ENCODE data around the gene UQCC5.

Gene UQCC5

GRCh38 chr3:52534281-52535183 is 1.9 kb upstream of the UQCC5 start:
- Mint-ChIP-seq H3K9me3 (no peaks in the 10 kb centered on the region), H3K27ac (peak overlapping the region; percentile 79), H3K4me3 (peak overlapping the region; percentile 82), H3K27me3 (no peaks in the 10 kb centered on the region), H3K36me3 (peaks cover 13% of the 10 kb centered on the region), H3K4me1 (peaks cover 35% of the 10 kb centered on the region)

DNA sequence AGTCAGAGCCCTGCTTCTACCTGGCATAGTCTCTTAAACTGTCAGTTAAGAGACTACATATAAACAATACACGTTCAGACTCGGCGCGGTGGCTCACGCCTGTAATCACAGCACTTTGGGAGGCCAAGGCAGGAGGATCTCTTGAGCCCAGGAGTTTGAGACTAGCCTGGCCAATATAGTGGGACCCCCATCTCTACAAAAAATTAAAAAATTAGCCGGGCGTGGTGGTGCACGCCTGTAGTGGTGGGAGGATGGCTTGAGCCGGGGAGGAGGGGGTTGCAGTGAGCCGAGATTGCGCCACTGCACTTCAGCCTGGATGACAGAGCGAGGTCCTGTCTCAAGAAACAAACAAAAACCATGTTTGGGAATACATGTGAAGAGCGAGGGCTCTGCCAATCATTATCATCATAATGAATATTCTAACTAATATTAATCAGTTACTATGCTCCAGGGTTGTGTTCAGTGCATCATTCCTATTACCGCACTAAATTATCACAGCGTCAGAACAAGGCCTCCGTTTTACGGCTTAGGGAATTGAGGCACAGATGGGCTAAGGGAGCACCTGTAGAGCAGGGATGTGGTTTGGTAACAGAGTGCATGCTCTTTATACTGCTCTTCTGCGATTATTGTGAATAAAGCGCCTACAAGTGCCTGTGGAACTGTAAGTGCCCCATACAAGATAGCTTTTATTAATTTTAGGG is 844 bp upstream of the UQCC5 start:
- Mint-ChIP-seq H3K27me3 (no peaks in the 10 kb centered on the region), H3K9me3 (no peaks in the 10 kb centered on the region), H3K36me3 (peaks cover 13% of the 10 kb centered on the region), H3K4me3 (peak overlapping the region; percentile 100), H3K27ac (peak overlapping the region; percentile 99), H3K4me1 (peaks cover 37% of the 10 kb centered on the region)

GRCh38 chr3:52536112-52536368 is 365 bp upstream of the UQCC5 start:
- Mint-ChIP-seq H3K4me3 (peak overlapping the region; percentile 100), H3K9me3 (no peaks in the 10 kb centered on the region), H3K27ac (peak overlapping the region; percentile 99), H3K4me1 (peaks cover 42% of the 10 kb centered on the region), H3K36me3 (peaks cover 13% of the 10 kb centered on the region), H3K27me3 (no peaks in the 10 kb centered on the region)

DNA sequence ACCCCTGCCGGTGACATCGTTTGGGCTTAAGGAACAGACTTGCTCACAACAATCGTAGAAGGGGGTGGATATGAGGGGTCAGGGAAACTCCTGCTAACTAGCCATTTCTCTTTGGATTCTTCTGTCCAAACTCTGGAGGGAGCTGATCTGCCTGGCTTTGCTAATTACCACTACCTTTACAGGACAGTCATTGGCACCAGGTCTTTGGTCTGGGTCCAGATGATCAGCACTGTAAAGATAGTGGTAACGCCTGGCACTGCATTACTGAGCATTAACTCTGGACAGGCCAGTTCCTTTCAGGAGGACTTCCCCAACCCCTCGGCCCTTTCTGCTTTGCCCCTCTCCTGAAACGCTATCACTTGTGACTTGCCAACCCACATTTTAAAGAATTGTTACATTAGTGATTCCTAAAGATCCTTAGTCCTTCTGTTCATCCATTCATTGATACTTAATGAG is 788 bp downstream of the UQCC5 start:
- H3K27ac Mint-ChIP-seq: peak overlapping the region; percentile 99
- peak overlapping the region; percentile 100 for H3K4me3 Mint-ChIP-seq
- no peaks in the 10 kb centered on the region for H3K27me3 Mint-ChIP-seq
- peaks cover 13% of the 10 kb centered on the region for H3K36me3 Mint-ChIP-seq
- no peaks in the 10 kb centered on the region for H3K9me3 Mint-ChIP-seq
- H3K4me1 Mint-ChIP-seq: peaks cover 47% of the 10 kb centered on the region

GRCh38 chr3:52537726-52538421 is 1.5 kb downstream of the UQCC5 start:
- H3K4me1 Mint-ChIP-seq: peaks cover 47% of the 10 kb centered on the region
- H3K27me3 Mint-ChIP-seq: no peaks in the 10 kb centered on the region
- peak overlapping the region; percentile 85 for H3K27ac Mint-ChIP-seq
- no peaks in the 10 kb centered on the region for H3K9me3 Mint-ChIP-seq
- peaks cover 13% of the 10 kb centered on the region for H3K36me3 Mint-ChIP-seq
- peak overlapping the region; percentile 100 for H3K4me3 Mint-ChIP-seq

- peaks cover 47% of the 10 kb centered on the region for H3K4me1 Mint-ChIP-seq
- no peaks in the 10 kb centered on the region for H3K9me3 Mint-ChIP-seq
- peaks cover 13% of the 10 kb centered on the region for H3K36me3 Mint-ChIP-seq
- H3K27me3 Mint-ChIP-seq: no peaks in the 10 kb centered on the region
- H3K27ac Mint-ChIP-seq: peak overlapping the region; percentile 87
- H3K4me3 Mint-ChIP-seq: peak overlapping the region; percentile 100
These were observed 2.7 kb downstream of the UQCC5 start for GRCh38 chr3:52539010-52539653.

GRCh38 chr3:52541050-52541449 is 4.6 kb downstream of the UQCC5 start:
- H3K9me3 Mint-ChIP-seq: no peaks in the 10 kb centered on the region

GRCh38 chr3:52544937-52545336 is 8.5 kb downstream of the UQCC5 start:
- H3K27ac Mint-ChIP-seq: no peak overlapping the region

More at GRCh38 chr3:52541050-52541449, 4.6 kb downstream of the UQCC5 start:
- no peaks in the 10 kb centered on the region for H3K27me3 Mint-ChIP-seq
- H3K4me1 Mint-ChIP-seq: peaks cover 39% of the 10 kb centered on the region
- H3K36me3 Mint-ChIP-seq: peaks cover 13% of the 10 kb centered on the region
- no peak overlapping the region for H3K4me3 Mint-ChIP-seq
- no peak overlapping the region for H3K27ac Mint-ChIP-seq

GRCh38 chr3:52546111-52546901 is 9.9 kb downstream of the UQCC5 start:
- Mint-ChIP-seq H3K4me1 (peaks cover 6% of the 10 kb centered on the region), H3K36me3 (peaks cover 2% of the 10 kb centered on the region), H3K27ac (peak overlapping the region; percentile 65), H3K9me3 (no peaks in the 10 kb centered on the region), H3K4me3 (no peak overlapping the region), H3K27me3 (no peaks in the 10 kb centered on the region)

More at GRCh38 chr3:52544937-52545336, 8.5 kb downstream of the UQCC5 start:
- Mint-ChIP-seq H3K36me3 (peaks cover 2% of the 10 kb centered on the region), H3K4me1 (peaks cover 15% of the 10 kb centered on the region), H3K4me3 (no peak overlapping the region), H3K27me3 (no peaks in the 10 kb centered on the region), H3K9me3 (no peaks in the 10 kb centered on the region)

DNA sequence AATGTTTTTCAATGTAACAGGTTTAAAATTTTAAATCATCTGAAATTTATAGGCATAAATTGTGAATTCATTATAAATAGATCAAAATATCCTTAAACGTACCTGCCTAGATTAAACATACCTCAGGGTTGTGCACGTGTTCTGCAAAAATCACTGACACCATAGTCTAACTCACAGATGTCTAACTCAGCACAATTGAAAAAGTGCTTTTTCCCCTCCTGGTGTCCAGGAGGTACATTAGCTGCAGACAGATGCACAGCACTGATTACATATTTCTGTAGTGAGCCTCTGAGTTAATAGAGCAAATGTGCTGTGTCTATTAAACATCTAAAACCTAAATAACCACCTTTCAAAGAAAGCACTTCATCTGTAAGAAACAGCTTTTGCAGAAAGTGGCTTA is 10.7 kb downstream of the UQCC5 start:
- H3K9me3 Mint-ChIP-seq: no peaks in the 10 kb centered on the region
- H3K27me3 Mint-ChIP-seq: no peaks in the 10 kb centered on the region
- H3K27ac Mint-ChIP-seq: no peak overlapping the region
- H3K4me1 Mint-ChIP-seq: peaks cover 3% of the 10 kb centered on the region
- H3K4me3 Mint-ChIP-seq: no peak overlapping the region
- peaks cover 2% of the 10 kb centered on the region for H3K36me3 Mint-ChIP-seq

- Mint-ChIP-seq H3K4me1 (no peaks in the 10 kb centered on the region), H3K27ac (no peak overlapping the region), H3K4me3 (no peak overlapping the region), H3K27me3 (no peaks in the 10 kb centered on the region), H3K9me3 (no peaks in the 10 kb centered on the region), H3K36me3 (peaks cover 6% of the 10 kb centered on the region)
These were observed 14.7 kb downstream of the UQCC5 start for GRCh38 chr3:52551118-52551517.

GRCh38 chr3:52552089-52552488 is 15.7 kb downstream of the UQCC5 start:
- Mint-ChIP-seq H3K4me1 (no peaks in the 10 kb centered on the region), H3K27ac (no peak overlapping the region), H3K4me3 (no peak overlapping the region), H3K9me3 (no peaks in the 10 kb centered on the region), H3K36me3 (peaks cover 6% of the 10 kb centered on the region), H3K27me3 (no peaks in the 10 kb centered on the region)

GRCh38 chr3:52554026-52554755 is 17.8 kb downstream of the UQCC5 start:
- Mint-ChIP-seq H3K27ac (no peak overlapping the region), H3K4me3 (no peak overlapping the region), H3K36me3 (peaks cover 9% of the 10 kb centered on the region), H3K9me3 (no peaks in the 10 kb centered on the region), H3K27me3 (no peaks in the 10 kb centered on the region), H3K4me1 (no peaks in the 10 kb centered on the region)

DNA sequence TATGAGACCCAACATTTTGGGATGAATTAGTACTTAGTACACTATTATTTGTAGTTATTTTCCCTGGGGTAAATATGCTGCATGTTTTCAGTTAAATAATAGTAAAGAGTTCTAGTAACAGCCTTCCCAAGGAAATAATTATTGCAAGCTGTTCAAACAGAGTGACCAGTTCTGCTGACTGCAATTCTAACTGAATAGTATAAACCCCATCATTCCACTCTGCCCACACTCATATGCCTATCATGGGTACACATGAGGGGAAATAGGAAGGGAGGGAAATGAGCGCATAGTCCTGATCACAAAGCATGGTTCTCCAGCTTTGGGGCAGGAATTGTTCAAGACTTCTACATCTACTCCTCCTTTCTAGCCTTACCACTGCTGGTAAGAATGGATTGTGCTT is 18.7 kb downstream of the UQCC5 start:
- peaks cover 1% of the 10 kb centered on the region for H3K4me1 Mint-ChIP-seq
- no peaks in the 10 kb centered on the region for H3K9me3 Mint-ChIP-seq
- H3K36me3 Mint-ChIP-seq: peaks cover 15% of the 10 kb centered on the region
- no peak overlapping the region for H3K4me3 Mint-ChIP-seq
- peak overlapping the region; percentile 17 for H3K27ac Mint-ChIP-seq
- no peaks in the 10 kb centered on the region for H3K27me3 Mint-ChIP-seq
